SK-N-SH (cell line): ENCODE data around the gene WHRN. TPM values are rescaled to one million over a fixed set of nuclear protein-coding genes. Genes with fewer than 3 reads are reported as not detected.

Experiments used
- CTCF ChIA-PET: fragments of 300-600, 350-600 bp; formaldehyde crosslinking; extraction: SDS; loops from one replicate; lab custom pipeline; 2021; lab: Yijun Ruan, JAX
- POLR2A ChIA-PET: fragments of 350-600 bp; sonication (Branson Sonifier 250); formaldehyde crosslinking; extraction: SDS; loops from one replicate; lab custom pipeline; 2020; ENCODE audit warnings: antibody characterized with exemption, inconsistent platforms; lab: Yijun Ruan, JAX
- DNase-seq: peaks from one replicate; pipeline ENCODE4 v3.0.0; 2012
- H2AFZ ChIP-seq: fragments of 200-600 bp; sonication (generic); 2 replicates; pipeline ENCODE4 v1.8.1; 2016; ENCODE audit warnings: antibody characterized with exemption, mild to moderate bottlenecking, low read depth
- H3F3A ChIP-seq: fragments of 200-600 bp; sonication (generic); replicated peaks from 2 replicates; pipeline ENCODE3; 2016; ENCODE audit warnings: antibody characterized with exemption, mild to moderate bottlenecking; ENCODE audit not compliant: insufficient read depth
- H3K27ac ChIP-seq, 2 experiments: fragments of 200-500 bp in 1 of 2; fragments of 200-600 bp in 1 of 2; sonication (Bioruptor generic) in 1 of 2; sonication (generic), shearing (Covaris generic) in 1 of 2; 2 replicates each; pipeline versions ENCODE4 v1.5.1 to v1.6.1; 2014 to 2016; ENCODE audit warnings: low read depth in 2 of 2, inconsistent platforms in 1 of 2, low read length in 1 of 2, mild to moderate bottlenecking in 1 of 2, mixed read lengths in 1 of 2
- H3K27me3 ChIP-seq: fragments of 200-600 bp; sonication (generic), shearing (Covaris generic); 2 replicates; pipeline ENCODE4 v1.6.1; 2016; ENCODE audit warnings: mixed run types; ENCODE audit not compliant: insufficient read depth
- H3K36me3 ChIP-seq, 2 experiments: fragments of 200-500 bp in 1 of 2; fragments of 200-600 bp in 1 of 2; sonication (Bioruptor generic) in 1 of 2; sonication (generic) in 1 of 2; replicated peaks in 1 of 2; 2 replicates each; pipeline versions ENCODE3 to v1.5.1; 2014 to 2016; ENCODE audit warnings: low read length in 1 of 2, mild to moderate bottlenecking in 1 of 2; ENCODE audit not compliant: insufficient read depth in 2 of 2, control insufficient read depth in 1 of 2
- H3K4me1 ChIP-seq, 2 experiments: fragments of 200-500 bp in 1 of 2; fragments of 200-600 bp in 1 of 2; sonication (Bioruptor generic) in 1 of 2; sonication (generic), shearing (Covaris generic) in 1 of 2; 2 replicates each; pipeline versions ENCODE4 v1.5.1 to v1.6.1; 2014 to 2016; ENCODE audit warnings: low read depth in 1 of 2, low read length in 1 of 2, mixed run types in 1 of 2; ENCODE audit not compliant: insufficient read depth in 2 of 2, control insufficient read depth in 1 of 2
- H3K4me2 ChIP-seq: fragments of 200-600 bp; sonication (generic), shearing (Covaris generic); 2 replicates; pipeline ENCODE4 v1.6.1; 2017; ENCODE audit warnings: mixed run types
- H3K4me3 ChIP-seq, 2 experiments: fragments of 200-500 bp in 1 of 2; fragments of 200-600 bp in 1 of 2; sonication (Bioruptor generic) in 1 of 2; sonication (generic), shearing (Covaris generic) in 1 of 2; 2 replicates each; pipeline versions ENCODE4 v1.5.1 to v1.8.1; 2014 to 2016; ENCODE audit warnings: low read depth in 2 of 2, inconsistent platforms in 1 of 2, low read length in 1 of 2, mild to moderate bottlenecking in 1 of 2, mixed read lengths in 1 of 2, moderate library complexity in 1 of 2
- H3K79me2 ChIP-seq: fragments of 200-600 bp; sonication (generic); 2 replicates; pipeline ENCODE4 v1.8.1; 2017; ENCODE audit warnings: mild to moderate bottlenecking; ENCODE audit not compliant: insufficient read depth
- H3K9ac ChIP-seq: fragments of 200-600 bp; sonication (generic); 2 replicates; pipeline ENCODE4 v1.6.1; 2017; ENCODE audit warnings: mixed run types
- H3K9me2 ChIP-seq: fragments of 200-600 bp; sonication (generic); 2 replicates; pipeline ENCODE4 v1.6.1; 2017; ENCODE audit warnings: mixed run types
- H3K9me3 ChIP-seq: fragments of 200-600 bp; sonication (generic); 2 replicates; pipeline ENCODE4 v1.6.1; 2017; ENCODE audit warnings: mixed run types, mild to moderate bottlenecking, moderate library complexity
- H4K20me1 ChIP-seq: fragments of 200-600 bp; sonication (generic); 2 replicates; pipeline ENCODE4 v1.6.1; 2017; ENCODE audit warnings: mild to moderate bottlenecking, mixed run types; ENCODE audit not compliant: insufficient read depth
- ELF1 ChIP-seq: IDR thresholded peaks from 2 replicates; pipeline ENCODE4 v1.4.0; 2012
- FOXJ3 ChIP-seq: sonication (generic); formaldehyde crosslinking; IDR thresholded peaks from 2 replicates; pipeline ENCODE4 v1.5.1; 2020; ENCODE audit warnings: mild to moderate bottlenecking, missing genetic modification reagents
- GABPA ChIP-seq: IDR thresholded peaks from 2 replicates; pipeline ENCODE4 v1.4.0; 2012; ENCODE audit warnings: low read depth, mild to moderate bottlenecking
- GATA2 ChIP-seq: sonication (generic); formaldehyde crosslinking; IDR thresholded peaks from 2 replicates; pipeline ENCODE4 v1.5.0; 2020; ENCODE audit warnings: mild to moderate bottlenecking, missing genetic modification reagents
- NRF1 ChIP-seq: IDR thresholded peaks from 2 replicates; pipeline ENCODE4 v1.6.1; 2012; ENCODE audit warnings: low read depth, mild to moderate bottlenecking, low read length
- POLR2AphosphoS5 ChIP-seq: IDR thresholded peaks from 2 replicates; pipeline ENCODE4 v1.6.1; 2012; ENCODE audit warnings: low read depth, low read length
- RCOR1 ChIP-seq: fragments of 150-350 bp; IDR thresholded peaks from 2 replicates; pipeline ENCODE4 v1.6.1; 2017; ENCODE audit warnings: antibody characterized with exemption, low read length
- SIN3A ChIP-seq: IDR thresholded peaks from 2 replicates; pipeline ENCODE4 v1.6.1; 2012; ENCODE audit warnings: low read depth, mild to moderate bottlenecking, low read length, moderate library complexity, borderline replicate concordance
- TAF1 ChIP-seq: IDR thresholded peaks from 2 replicates; pipeline ENCODE4 v1.6.1; 2012; ENCODE audit warnings: low read depth, mild to moderate bottlenecking, low read length, moderate library complexity, borderline replicate concordance
- WGBS: methylation state at CpG from one replicate; pipeline ENCODE4 v1.1.6; 2017; ENCODE audit warnings: low lambda C conversion rate; 5-methylcytosine and 5-hydroxymethylcytosine counted together
- polyA plus RNA-seq, 3 experiments: library from polyadenylated mRNA; depleted of rRNA; stranded (reverse); fragments of >200 nt; gene quantifications; 2 replicates each; pipeline ENCODE4 v1.2.3, GENCODE V29; 2012
- TF ChIP-seq, protein P1 (sequence below): IDR thresholded peaks from 2 replicates; pipeline ENCODE4 v1.6.1; 2012; ENCODE audit warnings: mild to moderate bottlenecking, low read depth, low read length, moderate library complexity
- TF ChIP-seq, protein P2 (sequence below): IDR thresholded peaks from 2 replicates; pipeline ENCODE4 v1.4.0; 2012; ENCODE audit warnings: low read depth, borderline replicate concordance
- TF ChIP-seq, protein P3 (sequence below): fragments of 150-350 bp; IDR thresholded peaks from 2 replicates; pipeline ENCODE4 v1.6.1; 2016; ENCODE audit warnings: mild to moderate bottlenecking, low read depth, low read length

WHRN gene
- polyA plus RNA-seq, 1 of the 3 experiments (the other 2 are of a cell fraction), result 4.6 TPM

DNA sequence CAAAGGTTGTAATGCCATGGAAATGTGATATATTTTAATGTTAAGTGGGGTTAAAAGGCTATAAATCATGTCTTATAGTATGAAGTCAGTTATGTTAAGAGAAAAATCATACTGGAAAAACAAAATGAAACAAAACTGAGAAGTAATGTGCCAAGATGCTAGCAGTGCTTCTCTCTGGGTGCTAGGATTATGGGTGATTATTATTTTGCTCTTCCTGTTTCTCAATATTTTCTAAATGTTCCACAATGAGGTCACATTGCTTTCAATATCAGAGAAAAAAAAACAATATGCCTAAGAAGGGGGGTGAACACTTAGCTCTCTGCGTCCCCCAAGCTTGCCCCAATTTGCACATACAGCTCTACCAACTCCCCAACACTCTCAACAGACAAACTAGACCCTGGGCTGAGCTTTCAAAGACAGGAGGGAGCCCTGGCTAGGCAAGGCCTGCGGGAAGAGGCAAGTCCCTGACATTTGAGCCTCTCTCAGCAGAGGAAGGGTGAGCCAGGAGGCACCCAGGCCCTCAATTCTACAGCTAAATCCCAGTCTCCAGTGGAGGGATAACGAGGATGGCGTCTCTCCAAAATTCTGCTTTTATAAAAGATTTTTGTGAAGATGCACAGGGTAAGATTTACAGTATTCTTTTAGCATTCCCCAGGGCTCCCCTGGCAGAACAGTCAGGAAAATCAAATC lies 24.4 kb downstream of the WHRN start (continued):
- TF ChIP-seq, protein P1, sequence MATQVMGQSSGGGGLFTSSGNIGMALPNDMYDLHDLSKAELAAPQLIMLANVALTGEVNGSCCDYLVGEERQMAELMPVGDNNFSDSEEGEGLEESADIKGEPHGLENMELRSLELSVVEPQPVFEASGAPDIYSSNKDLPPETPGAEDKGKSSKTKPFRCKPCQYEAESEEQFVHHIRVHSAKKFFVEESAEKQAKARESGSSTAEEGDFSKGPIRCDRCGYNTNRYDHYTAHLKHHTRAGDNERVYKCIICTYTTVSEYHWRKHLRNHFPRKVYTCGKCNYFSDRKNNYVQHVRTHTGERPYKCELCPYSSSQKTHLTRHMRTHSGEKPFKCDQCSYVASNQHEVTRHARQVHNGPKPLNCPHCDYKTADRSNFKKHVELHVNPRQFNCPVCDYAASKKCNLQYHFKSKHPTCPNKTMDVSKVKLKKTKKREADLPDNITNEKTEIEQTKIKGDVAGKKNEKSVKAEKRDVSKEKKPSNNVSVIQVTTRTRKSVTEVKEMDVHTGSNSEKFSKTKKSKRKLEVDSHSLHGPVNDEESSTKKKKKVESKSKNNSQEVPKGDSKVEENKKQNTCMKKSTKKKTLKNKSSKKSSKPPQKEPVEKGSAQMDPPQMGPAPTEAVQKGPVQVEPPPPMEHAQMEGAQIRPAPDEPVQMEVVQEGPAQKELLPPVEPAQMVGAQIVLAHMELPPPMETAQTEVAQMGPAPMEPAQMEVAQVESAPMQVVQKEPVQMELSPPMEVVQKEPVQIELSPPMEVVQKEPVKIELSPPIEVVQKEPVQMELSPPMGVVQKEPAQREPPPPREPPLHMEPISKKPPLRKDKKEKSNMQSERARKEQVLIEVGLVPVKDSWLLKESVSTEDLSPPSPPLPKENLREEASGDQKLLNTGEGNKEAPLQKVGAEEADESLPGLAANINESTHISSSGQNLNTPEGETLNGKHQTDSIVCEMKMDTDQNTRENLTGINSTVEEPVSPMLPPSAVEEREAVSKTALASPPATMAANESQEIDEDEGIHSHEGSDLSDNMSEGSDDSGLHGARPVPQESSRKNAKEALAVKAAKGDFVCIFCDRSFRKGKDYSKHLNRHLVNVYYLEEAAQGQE, result no peak
- TF ChIP-seq FOXJ3 (CRISPR knock-in tag) (no peak), TAF1 (no peak), RCOR1 (no peak)
- TF ChIP-seq, protein P2, sequence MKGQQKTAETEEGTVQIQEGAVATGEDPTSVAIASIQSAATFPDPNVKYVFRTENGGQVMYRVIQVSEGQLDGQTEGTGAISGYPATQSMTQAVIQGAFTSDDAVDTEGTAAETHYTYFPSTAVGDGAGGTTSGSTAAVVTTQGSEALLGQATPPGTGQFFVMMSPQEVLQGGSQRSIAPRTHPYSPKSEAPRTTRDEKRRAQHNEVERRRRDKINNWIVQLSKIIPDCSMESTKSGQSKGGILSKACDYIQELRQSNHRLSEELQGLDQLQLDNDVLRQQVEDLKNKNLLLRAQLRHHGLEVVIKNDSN, result no peak

DNA sequence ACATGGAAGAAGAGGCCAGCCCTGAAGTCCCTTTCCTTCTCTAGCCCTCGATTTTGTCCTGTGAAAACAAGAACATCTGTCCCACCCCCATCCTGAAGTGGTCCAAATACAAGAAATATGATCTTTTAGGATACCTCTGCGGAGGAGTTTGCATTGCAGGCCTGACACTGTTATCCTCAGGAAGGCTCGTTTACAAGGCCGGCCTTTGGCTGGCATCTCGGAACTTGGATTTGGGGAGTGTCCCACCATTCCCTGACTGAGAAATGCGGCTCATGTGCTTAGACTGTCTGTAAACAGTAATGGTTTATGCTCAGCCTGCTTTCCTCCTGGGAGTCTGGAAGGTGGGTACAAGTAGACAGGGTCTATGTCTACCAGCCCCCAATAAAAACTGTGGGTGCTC lies 26.4 kb downstream of the WHRN start:
- H3K9me2 ChIP-seq, result no peaks in the 10 kb centered on the region
- POLR2A ChIA-PET, result no interaction called here
- H3K79me2 ChIP-seq, result no peaks in the 10 kb centered on the region
- no peaks in the 10 kb centered on the region; a peak in 1 of 4 replicates for H3K4me1 ChIP-seq
- no peak overlapping the region for H3K4me2 ChIP-seq
- H3K27me3 ChIP-seq, result no peaks in the 10 kb centered on the region; the same call in 1 of the 2 replicates
- CTCF ChIA-PET, result no interaction called here
- H3K36me3 ChIP-seq, result no peaks in the 10 kb centered on the region
- H3K9me3 ChIP-seq, result no peaks in the 10 kb centered on the region
- H3F3A ChIP-seq, result no peaks in the 10 kb centered on the region
- no peak for DNase-seq
- no peak overlapping the region for H3K4me3 ChIP-seq
- 54% methylated on average over 5 of the region's 6 CpGs for WGBS
- H4K20me1 ChIP-seq, result no peaks in the 10 kb centered on the region
- TF ChIP-seq GABPA (no peak), POLR2AphosphoS5 (no peak), TAF1 (no peak), GATA2 (CRISPR knock-in tag) (no peak), NRF1 (no peak), ELF1 (no peak), SIN3A (no peak)
- TF ChIP-seq, protein P3, sequence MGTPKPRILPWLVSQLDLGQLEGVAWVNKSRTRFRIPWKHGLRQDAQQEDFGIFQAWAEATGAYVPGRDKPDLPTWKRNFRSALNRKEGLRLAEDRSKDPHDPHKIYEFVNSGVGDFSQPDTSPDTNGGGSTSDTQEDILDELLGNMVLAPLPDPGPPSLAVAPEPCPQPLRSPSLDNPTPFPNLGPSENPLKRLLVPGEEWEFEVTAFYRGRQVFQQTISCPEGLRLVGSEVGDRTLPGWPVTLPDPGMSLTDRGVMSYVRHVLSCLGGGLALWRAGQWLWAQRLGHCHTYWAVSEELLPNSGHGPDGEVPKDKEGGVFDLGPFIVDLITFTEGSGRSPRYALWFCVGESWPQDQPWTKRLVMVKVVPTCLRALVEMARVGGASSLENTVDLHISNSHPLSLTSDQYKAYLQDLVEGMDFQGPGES, result no peak
- H3K9ac ChIP-seq, result no peak overlapping the region
- no peak overlapping the region for H2AFZ ChIP-seq
- H3K27ac ChIP-seq, result no peak overlapping the region
